Glomerular visceral epithelial cell (primary cell): ENCODE results near the gene ALCAM.
A peak's percentile ranks its signal among the peaks of the same experiment; 100 is the strongest.
"Not testable (repeated sequence)": the region's sequence is repeated elsewhere in the genome, so short reads cannot be mapped to it uniquely, and the experiment has no call there.

Experiments
- DNase-seq: peaks from one replicate; pipeline ENCODE4 v3.0.0-alpha.2; 2016; ENCODE audit errors: extremely low spot score

Gene ALCAM

GRCh38 chr3:105388176-105388575 lies 21.5 kb downstream of the ALCAM start:
- no peak for DNase-seq

- DNase-seq: not testable (repeated sequence)
These were observed 23.1 kb downstream of the ALCAM start for GRCh38 chr3:105389759-105390158.

DNA sequence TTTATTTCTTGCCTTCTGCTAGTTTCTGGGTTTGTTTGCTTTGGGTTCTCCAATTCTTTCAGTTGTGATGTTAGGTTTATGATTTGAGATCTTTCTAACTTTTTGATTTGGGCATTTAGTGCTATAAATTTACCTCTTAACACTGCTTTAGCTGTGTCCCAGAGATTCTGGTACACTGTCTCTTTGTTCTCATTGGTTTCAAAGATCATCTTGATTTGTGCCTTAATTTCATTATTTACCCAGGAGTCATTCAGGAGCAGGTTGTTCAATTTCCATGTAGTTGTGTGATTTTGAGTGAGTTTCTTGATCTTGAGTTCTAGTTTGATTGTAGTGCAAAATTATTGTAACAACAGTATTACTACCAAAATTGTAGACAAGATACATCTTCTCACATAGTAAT lies 25.9 kb downstream of the ALCAM start:
- not testable (repeated sequence) for DNase-seq

- no peak for DNase-seq
These were observed 27.5 kb downstream of the ALCAM start for GRCh38 chr3:105394177-105394576.

GRCh38 chr3:105397974-105398373 lies 31.3 kb downstream of the ALCAM start:
- DNase-seq: no peak

DNA sequence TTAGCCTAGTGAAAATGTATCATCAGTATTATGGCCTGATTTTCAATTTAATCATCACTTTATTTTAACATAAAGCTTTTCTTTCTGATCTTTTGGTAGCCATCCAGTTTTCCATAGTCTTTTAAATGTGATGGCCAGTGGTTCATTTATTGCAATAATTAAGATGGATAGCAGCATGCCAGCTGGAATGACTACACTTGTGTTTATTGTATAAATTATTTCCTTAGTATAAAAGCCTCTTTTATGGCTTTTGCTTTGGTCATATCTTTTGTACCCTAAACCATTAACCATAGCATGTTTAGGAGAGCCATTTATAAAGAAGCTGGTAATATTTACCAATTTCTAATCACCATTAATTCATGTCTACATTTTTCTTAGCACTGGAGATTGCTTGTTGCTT lies 31.7 kb downstream of the ALCAM start:
- DNase-seq: no peak

DNA sequence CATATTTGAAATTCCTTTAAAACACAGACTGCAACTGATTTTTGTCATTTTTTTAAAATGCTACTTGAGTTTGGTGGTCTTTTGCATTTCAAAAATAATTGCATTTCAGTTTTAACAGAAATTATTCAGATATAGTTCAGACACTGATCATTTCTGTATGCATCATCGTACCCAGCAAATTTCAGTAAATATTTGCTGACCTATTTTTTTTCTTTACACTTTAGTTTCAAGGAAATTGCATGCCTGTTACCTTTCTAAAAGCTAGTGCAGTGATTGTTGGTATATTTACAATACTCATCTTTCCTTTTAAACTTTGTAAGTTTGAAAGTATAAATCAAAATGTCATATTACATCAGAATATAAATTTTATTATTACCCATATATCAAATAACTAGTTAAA lies 32.4 kb downstream of the ALCAM start:
- no peak for DNase-seq

GRCh38 chr3:105399611-105400010 lies 32.9 kb downstream of the ALCAM start:
- DNase-seq: no peak

GRCh38 chr3:105401254-105401653 lies 34.5 kb downstream of the ALCAM start:
- no peak for DNase-seq

DNA sequence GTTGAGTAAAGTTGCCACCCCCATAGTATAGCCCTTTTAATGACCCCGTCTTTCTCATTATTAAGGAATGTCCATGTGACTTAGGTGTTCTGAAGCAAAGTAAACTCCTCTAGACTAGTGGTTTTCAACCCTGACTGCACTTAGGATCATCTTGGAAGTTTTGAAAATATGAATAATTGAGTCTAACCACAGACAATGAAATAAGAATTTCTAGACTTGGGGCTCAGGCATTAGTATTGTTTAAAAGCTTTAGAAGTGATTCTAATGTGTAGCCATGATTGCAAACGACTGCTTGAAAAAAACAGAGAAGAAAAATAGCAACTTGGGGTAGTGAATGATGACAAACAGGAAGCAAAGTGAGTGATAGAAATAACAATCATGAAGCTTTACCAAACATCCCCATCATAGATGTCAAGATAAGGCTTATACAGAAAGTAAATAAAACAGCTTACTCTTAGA lies 35.0 kb downstream of the ALCAM start:
- peak; percentile 85 for DNase-seq

- DNase-seq: peak; percentile 98
These were observed 35.6 kb downstream of the ALCAM start for GRCh38 chr3:105402287-105402801.

DNA sequence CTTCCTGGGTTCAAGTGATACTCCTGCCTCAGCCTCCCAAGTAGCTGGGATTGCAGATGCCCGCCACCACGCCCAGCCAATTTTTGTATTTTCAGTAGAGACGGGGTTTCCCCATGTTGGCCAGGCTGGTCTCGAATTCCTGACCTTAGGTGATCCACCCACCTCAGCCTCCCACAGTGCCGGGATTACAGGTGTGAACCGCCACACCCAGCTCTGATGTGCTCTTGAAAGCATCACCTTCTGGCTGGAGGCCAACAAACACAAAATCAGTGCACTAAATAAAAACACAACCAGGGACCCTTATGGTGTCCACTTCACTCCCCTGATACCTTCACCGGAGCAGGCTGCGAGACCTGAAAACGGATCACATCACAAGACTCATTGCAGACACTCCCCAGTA lies 36.3 kb downstream of the ALCAM start:
- DNase-seq: not testable (repeated sequence)

GRCh38 chr3:105406268-105406667 lies 39.6 kb downstream of the ALCAM start:
- DNase-seq: peak; percentile 31

DNA sequence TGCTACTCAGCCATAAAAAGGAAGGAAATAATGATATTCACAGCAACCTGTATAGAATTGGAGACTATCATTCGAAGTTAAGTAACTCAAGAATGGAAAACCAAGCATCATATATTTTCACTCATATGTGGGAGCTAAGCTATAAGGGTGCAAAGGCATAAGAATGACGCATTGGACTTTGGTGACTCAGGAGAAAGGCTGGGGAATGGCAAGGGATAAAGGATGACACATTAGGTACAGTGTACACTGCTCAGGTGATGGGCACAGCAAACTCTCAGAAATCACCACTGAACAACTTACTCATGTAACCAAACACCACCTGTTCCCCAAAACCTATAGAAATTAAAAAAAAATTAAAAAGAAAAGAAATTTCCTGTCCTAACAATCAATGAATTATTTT lies 42.7 kb downstream of the ALCAM start:
- DNase-seq: no peak

GRCh38 chr3:105413343-105413887 lies 46.7 kb downstream of the ALCAM start:
- DNase-seq: no peak

DNA sequence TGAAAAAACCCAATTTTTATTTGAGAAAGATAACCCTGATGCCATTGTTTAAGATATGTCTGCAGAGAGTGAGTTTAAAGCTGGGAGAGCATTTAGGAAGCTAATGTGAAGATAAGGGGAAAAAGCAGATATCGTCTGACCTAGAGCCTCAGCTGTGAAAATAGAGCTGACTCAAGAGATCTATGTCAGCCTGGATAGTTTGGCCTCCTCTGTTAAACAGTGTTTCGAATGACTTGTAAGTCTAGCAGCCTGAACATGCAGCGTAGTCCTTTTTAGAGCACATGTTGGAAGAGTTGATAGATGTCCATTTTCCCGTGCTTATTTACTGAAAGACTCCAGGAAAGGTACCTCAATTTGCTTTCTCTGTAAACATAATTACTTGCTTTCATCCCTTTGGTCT lies 48.1 kb downstream of the ALCAM start:
- no peak for DNase-seq

DNA sequence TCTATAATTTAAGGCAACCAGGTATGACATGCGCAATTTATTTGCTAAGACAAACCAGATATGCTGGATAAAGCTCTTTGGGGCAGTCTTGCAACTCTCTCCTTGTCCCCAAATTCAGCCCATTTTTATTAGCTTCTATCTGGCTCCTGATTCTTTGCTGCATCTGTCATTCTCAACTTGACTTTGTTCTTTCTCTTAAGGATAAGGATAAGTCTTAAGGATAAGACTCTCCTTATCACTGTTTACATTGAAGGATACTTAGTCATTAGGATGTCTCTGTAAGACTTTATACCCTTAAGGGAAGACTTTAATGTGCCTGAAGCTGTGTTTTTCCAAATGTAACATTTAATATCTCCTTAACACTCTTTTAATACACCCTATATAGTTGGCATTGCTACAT lies 49.2 kb downstream of the ALCAM start:
- DNase-seq: no peak

GRCh38 chr3:105417525-105418289 lies 51.0 kb downstream of the ALCAM start:
- DNase-seq: no peak

DNA sequence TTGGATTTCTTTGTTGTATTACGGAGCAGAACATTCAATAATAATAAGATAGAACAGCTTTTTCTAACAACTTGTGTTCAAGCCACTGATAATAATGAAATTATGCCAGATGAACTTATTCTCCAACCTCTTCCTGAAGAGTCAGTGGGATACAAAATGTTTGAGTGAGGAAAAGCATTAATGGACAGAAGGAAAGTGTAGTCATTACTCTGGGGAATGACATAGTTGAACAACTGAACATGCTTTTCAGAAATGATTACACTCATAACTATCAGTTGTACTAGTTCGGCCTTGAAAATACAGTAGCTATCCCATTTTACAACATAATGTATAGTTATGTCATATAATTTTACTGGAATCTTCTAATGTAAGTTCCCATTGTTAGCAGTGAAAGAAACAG lies 55.9 kb downstream of the ALCAM start:
- DNase-seq: no peak

DNA sequence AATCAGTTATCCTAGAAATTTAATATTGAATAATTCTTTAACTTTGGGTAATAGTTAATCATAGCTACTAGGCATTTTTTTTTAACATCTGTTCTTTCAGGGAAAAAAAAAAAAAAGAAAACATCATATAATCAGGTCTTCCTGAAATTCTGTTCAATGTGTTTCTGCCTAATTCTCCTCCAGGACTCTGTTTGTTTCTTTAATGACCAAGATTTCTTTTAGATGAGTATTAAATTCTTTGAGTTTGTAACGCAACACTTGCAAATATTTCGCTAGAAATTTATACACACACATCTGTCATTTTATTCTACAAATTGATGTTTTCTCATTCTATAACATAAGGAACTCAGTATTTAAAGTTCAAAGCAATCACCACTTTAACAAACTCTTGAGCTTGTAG lies 56.7 kb downstream of the ALCAM start:
- DNase-seq: no peak

GRCh38 chr3:105424412-105425152 lies 57.9 kb downstream of the ALCAM start:
- no peak for DNase-seq

- DNase-seq: no peak
These were observed 58.4 kb downstream of the ALCAM start for GRCh38 chr3:105425153-105425502.

DNA sequence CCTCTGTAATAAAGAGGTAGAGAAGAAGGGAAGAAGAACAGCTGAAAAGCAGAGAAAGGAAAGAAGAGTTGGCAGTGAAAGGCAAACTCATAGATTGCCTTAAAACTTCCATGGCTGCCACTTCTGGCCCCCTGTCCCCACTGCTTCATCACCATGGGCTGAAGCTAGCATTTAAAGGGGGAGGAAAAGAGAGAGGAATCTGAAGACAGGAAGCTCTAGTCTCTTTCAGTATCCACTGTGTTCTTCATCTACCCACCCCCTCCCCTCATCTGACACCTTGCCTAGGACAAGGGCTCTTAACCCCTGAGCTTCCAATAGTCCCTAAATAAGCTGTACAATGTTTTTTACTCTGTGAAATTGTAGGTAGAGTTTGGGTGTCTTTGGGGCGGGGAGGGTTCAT lies 60.6 kb downstream of the ALCAM start:
- DNase-seq: no peak
